Stimulated activated CD4-positive, alpha-beta T cell treated with anti-CD3 and anti-CD28 coated beads, Interleukin-12 subunit alpha, Interleukin-12 subunit beta, amount 100 ng/mL, for 24 hours (primary cell): Measurements from ENCODE around the gene RIPK3.
"Not testable (repeated sequence)": the region's sequence is repeated elsewhere in the genome, so short reads cannot be mapped to it uniquely, and the experiment has no call there.

Source experiments
- DNase-seq, 2 experiments: peaks; one replicate each; pipeline ENCODE4 v3.0.0-alpha.2; 2020; ENCODE audit warnings: low read depth in 2 of 2

Gene RIPK3

DNA sequence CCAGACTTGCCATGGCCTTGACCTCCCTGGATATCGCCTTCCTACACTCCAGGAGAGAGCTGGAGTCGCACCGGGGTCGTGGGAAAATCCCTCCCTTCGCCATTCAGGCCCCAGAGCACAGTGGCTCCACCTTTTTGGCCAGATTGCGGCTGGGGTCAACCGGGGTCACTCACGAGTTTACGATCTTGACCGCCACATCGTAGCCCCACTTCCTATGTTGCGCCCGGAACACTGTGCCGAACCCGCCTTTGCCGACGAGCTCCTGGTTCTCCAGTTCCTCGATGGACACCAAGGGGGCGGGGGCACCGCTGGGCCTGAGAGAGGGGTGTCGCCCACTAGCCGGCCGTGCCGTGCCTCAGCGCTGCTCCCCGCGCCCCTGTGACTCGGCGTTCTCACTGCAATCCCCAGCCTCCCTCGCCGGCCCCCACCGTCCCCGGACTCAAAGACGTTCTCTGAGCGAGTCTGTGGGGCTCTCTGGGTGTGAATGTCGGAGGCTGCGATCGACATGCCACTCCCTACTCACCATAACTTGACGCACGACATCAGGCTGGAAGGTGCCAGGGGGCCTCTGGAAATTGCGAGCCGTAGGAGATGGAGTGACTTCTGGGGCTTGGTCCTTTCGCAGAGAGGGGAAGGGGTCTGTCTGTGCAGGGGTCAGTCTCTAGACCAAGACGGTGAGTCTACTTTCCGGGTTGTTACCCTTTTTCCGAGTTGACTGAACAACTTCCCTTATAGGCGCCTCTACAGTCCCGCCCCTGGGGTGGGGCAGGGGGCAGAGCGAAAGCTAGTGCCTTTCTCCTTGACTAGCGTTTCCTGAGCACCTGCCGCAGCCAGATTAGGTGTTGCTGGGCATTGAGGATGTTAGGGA, at the start of gene RIPK3:
Gene RIPK3 (minus strand): TSS at position 708 of the 868 bp plus-strand sequence. CDS start 165 bp downstream, at position 543.
- peak in 1 of 2 experiments; percentile 60 for DNase-seq

DNA sequence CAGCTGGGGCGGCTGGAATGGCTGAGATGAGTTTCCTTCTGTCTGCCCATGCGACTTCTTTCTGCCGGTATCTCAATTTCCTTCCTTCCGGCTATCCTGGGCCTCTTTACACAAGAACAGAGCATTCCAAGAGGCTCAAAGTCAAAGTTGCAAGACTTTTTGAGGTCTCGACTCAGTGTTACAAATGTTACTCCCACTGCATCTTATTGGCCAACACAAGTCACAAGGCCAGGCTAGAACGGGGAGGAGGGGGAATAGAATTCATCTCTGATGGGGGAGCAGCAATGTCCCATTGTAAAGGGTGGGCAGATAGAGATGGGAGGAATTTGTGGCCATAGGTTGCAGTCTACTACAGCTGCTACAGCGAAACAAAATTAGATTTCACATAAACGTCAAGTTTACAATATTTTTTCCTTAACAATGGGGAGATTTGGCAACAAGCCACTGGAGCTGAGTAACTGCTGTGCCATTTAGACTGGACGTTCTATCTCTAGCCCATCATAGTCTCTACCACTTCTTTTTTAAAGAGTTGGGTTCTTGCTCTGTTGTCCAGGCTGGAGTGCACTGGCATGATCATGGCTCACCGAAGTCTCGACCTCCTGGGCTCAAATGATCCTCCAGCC, 49.5 kb upstream of the RIPK3 start:
- DNase-seq = no peak

DNA sequence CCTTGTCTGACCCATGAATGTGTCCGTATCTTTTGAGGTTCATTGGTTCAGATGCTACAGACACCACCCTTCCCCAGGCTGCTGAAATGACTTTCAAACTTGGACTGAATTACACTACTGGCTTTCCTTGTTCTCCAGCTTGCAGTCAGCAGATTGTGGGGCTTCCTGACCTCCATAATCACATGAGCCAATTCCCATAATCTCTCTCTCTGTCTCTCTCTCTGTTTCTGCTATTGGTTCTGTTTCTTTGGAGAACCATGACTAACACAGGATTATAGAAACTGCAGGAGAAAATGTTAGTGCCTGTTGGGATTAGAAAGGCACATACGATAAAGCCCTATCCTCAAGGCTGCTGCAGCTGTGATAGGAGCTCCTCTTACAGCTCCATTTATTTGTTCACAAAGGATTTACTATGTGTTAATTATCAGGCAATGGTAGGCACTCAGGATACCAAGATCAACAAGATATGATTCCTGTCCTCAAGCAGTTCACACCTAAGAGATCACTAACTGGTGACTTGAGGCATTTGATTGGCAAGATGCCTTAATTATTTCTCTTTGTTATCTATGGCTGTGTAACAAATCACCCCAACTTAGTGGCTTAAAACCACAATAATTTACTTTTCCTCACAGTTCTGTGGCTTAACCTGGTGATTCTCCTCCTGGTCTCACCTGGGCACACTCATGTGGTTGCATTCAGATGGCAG, 48.8 kb upstream of the RIPK3 start:
- DNase-seq = no peak

GRCh38 chr14:24387579-24387978, 47.8 kb upstream of the RIPK3 start:
- not testable (repeated sequence) for DNase-seq

GRCh38 chr14:24387009-24387345, 47.2 kb upstream of the RIPK3 start:
- no peak for DNase-seq

GRCh38 chr14:24385524-24385923, 45.7 kb upstream of the RIPK3 start:
- DNase-seq = no peak

DNA sequence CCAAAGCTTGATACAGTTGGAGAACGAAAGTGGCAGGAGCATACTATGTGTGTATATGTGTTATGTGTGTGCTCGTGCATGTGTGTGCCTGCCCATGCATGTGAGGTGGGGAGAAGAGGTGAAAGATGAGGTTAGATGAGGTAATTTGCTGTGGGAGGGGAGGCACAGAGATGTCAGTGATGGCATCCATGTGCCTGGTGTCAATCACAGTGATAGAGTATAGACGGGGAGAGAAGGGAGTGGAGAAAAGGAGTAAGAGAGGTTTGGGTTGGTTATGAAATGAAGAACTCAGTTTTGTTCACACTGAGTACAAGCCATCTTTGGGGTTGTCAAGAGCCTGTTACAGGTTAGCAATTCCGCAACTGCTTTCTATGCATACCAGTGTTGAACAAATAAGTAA, 44.4 kb upstream of the RIPK3 start:
- no peak for DNase-seq

- no peak for DNase-seq
These were observed 42.2 kb upstream of the RIPK3 start for GRCh38 chr14:24382064-24382371.

DNA sequence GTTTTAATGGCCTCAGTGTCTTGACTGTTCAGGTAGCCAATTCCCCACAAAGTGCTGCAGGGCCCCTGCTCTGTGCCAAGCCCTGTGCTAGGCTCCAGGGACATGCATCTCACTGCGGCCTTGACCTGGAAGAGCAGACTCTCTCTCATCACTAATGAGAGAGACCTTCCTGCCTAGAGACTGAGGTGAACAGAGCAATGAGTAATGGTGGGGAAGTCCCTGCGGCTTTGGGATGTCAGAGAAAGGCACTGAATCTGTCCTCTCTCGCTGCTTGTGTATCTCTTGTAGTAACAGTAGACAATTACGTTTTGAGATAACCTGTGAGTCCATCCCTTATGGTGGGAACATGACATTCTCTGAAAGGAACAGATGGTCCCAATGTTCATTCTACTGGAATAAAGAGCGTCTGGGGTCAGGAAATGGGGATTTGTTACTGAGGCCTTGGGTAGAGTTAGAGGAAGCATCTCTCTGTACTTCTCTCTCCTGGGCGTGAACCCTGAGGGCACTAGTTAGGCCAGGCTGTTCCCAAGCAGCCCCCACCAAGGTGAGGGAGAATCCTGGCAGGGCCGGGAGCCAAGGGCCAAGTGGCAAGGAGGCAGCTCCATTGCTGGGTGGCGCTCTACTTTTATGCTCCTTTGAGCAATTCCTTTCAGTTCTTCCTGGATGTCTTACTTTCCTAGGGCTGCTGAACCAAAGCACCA, 41.7 kb upstream of the RIPK3 start:
- no peak for DNase-seq

DNA sequence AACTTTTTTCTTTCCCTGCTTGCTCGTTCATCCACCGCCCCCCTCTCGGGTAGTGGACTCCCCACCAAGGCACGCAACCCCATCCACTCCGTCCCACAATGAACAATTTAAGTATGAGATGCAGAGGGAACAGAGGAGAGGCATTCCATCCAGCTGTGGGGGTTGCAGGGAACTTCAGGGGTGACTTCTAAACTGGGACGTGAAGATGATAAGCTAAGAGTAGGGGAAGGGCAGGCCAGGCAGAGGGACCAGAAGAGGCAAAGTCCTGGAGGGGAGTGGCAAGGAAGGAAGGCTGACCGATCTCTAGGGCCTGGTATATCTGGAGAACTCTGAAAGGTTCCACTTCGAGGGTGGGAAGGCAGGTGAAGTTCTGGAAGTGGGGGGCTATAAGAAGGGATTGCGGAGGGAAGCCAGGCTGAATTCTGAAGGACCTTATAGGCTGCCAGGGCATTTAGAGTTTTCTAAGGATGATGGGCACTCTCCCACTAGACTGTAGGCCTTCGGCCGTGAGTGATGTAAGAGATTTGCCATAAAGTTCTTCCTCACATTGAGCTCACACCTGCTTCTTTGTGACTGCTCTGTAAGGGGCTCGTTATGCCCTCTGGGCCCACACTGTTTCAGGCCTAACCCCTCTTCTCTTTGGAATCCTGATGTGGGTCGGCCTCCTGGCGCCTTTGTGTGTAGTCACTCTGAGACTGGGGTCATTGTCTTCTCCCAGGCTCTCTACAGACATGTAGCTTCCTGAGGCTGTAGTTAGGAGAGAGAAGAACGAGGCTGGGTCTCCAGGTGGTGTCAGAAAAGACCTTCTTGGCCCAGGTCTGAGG, 40.3 kb upstream of the RIPK3 start:
- DNase-seq = no peak

DNA sequence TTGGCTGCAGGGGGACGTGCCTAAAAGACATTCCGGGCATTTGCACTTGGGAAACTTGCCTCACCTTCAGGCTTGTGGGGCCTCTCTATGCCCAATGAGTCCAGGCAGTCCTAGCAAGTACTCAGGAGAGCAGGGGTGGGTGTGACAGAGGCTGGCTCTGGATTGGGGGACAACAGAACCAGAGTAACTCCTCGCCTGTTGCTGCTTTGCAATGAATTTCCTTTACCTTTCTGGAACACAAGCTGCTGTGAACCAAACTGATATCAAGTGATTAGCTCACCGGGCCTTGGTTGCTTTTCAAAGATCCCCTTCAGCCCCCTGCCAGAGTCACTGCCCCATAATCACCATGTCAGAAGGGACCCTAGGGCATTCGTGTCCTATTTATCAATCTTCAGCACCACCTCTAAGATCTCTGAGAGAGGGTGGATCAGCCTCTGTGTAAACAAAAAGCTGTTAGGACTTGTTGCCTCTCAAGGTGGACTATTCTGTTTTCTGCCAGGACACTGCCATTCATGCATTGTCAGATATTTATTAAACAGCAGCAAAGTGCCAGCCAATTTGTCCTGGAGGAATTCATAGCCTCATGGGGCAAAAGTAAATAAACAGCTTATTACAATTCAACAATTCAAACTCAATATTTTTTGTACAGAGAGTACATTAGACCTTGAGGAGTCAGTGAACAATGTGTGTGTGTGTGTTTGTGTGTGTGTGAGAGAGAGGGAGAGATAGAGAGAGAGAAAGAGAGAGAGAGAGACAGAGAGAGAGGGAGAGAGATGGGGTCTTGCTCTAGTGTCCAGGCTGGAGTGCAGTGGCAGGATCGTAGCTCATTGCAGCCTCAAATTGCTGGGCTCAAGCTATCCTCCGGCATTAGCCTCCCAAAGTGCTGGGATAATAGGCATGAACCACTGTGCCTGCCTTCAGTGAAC, 39.5 kb upstream of the RIPK3 start:
- no peak for DNase-seq

- DNase-seq = no peak
These were observed 38.5 kb upstream of the RIPK3 start for GRCh38 chr14:24378327-24378726.

GRCh38 chr14:24377657-24378056, 37.9 kb upstream of the RIPK3 start:
- no peak for DNase-seq

DNA sequence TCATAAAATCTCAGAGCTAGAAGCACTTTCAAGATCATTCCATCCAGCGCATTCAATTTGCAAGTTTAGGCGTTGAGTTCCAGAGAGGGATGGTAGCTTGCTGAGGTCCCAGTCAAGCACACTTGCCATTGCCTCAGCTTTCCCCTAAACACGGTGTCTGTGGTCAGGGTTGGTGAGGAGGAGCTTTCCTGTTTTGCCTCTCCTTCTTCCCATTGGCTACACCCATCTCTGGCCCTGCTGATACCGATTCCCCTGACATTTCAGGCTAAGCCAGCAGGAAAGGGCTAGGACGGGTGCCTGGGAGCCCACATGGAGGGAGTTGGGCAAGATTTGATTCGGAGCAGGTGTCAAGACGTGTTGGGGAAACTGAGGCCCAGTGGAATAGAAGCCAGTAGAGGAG, 37.3 kb upstream of the RIPK3 start:
- DNase-seq = no peak

DNA sequence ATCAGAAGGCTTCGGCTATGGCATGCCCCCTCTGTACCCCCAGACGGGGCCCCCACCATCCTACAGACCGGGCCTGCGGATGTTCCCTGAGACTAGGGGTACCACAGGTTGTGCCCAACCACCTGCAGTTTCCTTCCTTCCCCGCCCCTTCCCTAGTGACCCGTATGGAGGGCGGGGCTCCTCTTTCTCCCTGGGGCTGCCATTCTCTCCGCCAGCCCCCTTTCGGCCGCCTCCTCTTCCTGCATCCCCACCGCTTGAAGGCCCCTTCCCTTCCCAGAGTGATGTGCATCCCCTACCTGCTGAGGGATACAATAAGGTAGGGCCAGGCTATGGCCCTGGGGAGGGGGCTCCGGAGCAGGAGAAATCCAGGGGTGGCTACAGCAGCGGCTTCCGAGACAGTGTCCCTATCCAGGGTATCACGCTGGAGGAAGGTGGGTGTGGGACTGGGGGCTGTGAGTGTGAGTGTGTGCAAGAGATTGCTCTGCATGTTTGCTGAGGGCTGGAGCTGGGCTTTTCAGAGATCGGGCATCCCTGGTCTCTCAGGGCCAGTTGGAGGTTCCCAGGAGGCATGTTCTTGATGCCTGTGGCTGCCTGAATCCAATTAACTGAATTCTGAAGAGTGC, 36.8 kb upstream of the RIPK3 start:
- DNase-seq = no peak

DNA sequence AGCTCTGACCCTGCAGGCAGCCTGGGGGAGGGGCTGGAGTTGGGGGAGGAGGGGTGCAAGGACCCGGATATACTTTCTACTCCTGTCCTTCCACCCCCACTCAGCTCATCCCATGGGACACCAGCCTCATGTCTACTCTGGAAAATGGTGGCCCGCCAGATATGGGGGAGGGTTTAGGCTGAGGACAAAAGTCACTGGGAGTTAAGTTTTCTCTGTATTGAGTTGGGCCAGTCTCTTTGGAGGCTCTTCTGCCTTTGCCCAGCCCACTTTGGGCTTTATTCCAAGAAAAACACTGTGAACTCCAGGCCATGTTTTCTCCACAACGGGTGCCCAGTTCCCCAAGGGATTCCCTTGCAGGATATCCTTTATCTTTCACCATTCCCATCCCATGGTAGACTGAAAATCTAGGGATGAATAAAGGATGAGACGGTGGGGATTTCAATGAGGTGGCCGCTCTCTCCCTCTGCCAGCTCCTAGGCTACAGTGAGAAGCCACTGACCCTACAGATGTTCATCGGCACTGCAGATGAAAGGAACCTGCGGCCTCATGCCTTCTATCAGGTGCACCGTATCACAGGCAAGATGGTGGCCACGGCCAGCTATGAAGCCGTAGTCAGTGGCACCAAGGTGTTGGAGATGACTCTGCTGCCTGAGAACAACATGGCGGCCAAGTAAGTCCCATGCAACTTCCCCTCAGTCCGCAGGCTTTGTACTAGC, 33.1 kb upstream of the RIPK3 start:
- DNase-seq = no peak

DNA sequence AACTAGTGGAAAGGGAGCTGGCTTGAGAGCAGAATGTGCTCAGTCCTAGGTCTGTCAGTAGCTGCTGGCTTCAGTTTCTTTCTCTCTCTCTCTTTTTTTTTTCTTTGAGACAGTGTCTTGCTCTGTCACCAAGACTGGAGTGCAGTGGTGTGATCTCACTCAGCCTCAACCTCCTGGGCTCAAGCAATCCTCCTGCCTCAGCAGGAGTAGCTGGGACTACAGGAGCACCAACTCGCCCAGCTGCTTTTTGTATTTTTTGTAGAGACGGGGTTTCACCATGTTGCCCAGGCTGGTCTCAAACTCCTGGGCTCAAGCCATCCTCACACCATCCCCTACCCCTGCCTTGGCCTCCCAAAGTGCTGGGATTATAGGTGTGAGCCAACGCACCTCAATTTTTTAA, 31.8 kb upstream of the RIPK3 start:
- not testable (repeated sequence) for DNase-seq

DNA sequence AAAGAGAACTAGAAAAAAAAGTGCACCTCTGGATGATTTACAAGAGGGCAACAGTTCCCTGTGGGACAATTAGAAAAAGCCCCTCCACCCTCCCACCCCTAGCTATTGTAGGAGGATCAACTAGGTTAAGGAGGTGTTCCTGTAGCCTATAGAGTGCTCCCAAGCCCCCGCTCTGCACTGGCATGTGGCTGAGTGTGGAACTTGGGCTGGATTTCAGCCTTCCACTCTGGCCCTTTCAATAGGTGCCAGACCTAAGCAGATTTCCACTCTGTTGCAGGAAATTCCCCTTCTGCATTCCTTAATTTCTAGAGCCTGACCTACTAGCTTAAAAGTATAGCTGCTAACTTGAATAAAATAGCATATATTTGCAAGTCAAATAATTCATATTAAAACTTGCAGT, 31.0 kb upstream of the RIPK3 start:
- DNase-seq = no peak
